Lower leg skin (tissue), 3 donors: Measurements from ENCODE around the gene UPB1.

ENCODE experiments used
- POLR2A ChIP-seq, 2 donors: fragments of 450-650 bp; IDR thresholded peaks; one replicate each; pipeline ENCODE4 v1.6.1; 2016 to 2017; ENCODE audit warnings: antibody characterized with exemption in 2 of 2, mild to moderate bottlenecking in 1 of 2, moderate library complexity in 1 of 2
- TF ChIP-seq, protein P1 (sequence below), 3 donors: fragments of 450-650 bp; IDR thresholded peaks; one replicate each; pipeline ENCODE4 v1.5.1; 2016; ENCODE audit warnings: antibody characterized with exemption in 3 of 3, mild to moderate bottlenecking in 3 of 3, moderate library complexity in 2 of 3

DNA sequence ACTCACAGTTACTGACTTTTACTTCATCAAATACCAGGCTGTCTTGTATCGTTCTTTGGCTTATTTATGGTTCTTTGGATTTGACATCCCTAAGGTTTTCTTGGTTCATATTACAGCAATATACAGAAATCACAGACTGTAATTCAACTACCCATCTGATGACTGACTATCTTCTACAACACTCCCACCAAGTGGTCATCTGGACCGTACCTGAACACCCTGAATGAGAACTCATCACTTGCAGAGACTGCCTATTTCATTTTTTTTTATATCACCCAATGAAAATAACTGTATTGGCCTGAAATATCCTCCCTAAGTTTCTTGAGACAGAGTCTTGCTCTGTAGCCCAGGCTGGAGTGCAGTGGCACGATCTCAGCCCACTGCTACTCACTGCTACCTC lies 9.5 kb upstream of the UPB1 start:
- TF ChIP-seq, protein P1, sequence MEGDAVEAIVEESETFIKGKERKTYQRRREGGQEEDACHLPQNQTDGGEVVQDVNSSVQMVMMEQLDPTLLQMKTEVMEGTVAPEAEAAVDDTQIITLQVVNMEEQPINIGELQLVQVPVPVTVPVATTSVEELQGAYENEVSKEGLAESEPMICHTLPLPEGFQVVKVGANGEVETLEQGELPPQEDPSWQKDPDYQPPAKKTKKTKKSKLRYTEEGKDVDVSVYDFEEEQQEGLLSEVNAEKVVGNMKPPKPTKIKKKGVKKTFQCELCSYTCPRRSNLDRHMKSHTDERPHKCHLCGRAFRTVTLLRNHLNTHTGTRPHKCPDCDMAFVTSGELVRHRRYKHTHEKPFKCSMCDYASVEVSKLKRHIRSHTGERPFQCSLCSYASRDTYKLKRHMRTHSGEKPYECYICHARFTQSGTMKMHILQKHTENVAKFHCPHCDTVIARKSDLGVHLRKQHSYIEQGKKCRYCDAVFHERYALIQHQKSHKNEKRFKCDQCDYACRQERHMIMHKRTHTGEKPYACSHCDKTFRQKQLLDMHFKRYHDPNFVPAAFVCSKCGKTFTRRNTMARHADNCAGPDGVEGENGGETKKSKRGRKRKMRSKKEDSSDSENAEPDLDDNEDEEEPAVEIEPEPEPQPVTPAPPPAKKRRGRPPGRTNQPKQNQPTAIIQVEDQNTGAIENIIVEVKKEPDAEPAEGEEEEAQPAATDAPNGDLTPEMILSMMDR (IDR thresholded peaks at IDR 0.05), result no peak
- TF ChIP-seq POLR2A (IDR thresholded peaks at IDR 0.05), result no peak
